Parathyroid adenoma (tissue), 2 donors: ENCODE results near the gene SPIN3.
"Not testable (repeated sequence)": the region's sequence is repeated elsewhere in the genome, so short reads cannot be mapped to it uniquely, and the experiment has no call there.

Experiments
- H2AFZ ChIP-seq: fragments of 300-600 bp; sonication (generic); one replicate; pipeline ENCODE4 v1.7.0; 2017; ENCODE audit warnings: antibody characterized with exemption, mild to moderate bottlenecking
- H3K27ac ChIP-seq: fragments of 300-600 bp; sonication (generic); one replicate; pipeline ENCODE4 v1.7.0; 2017
- H3K27me3 ChIP-seq: fragments of 300-600 bp; sonication (generic); one replicate; pipeline ENCODE4 v1.7.0; 2017; ENCODE audit warnings: low read length; ENCODE audit not compliant: control insufficient read depth, insufficient read depth
- H3K36me3 ChIP-seq: fragments of 300-600 bp; sonication (generic); one replicate; pipeline ENCODE4 v1.7.0; 2017; ENCODE audit warnings: low read length; ENCODE audit not compliant: control insufficient read depth, insufficient read depth
- H3K4me1 ChIP-seq: fragments of 300-600 bp; sonication (generic); one replicate; pipeline ENCODE4 v1.7.0; 2017; ENCODE audit warnings: control low read depth
- H3K4me2 ChIP-seq: fragments of 300-600 bp; sonication (generic); one replicate; pipeline ENCODE4 v1.7.0; 2017; ENCODE audit warnings: low read length
- H3K4me3 ChIP-seq: fragments of 300-600 bp; sonication (generic); one replicate; pipeline ENCODE4 v1.7.0; 2017; ENCODE audit warnings: low read depth, low read length
- H3K79me2 ChIP-seq: fragments of 300-600 bp; sonication (generic); one replicate; pipeline ENCODE4 v1.7.0; 2017; ENCODE audit warnings: control low read depth
- H3K9ac ChIP-seq: fragments of 300-600 bp; sonication (generic); one replicate; pipeline ENCODE4 v1.7.0; 2017; ENCODE audit warnings: mild to moderate bottlenecking
- H3K9me3 ChIP-seq: fragments of 300-600 bp; sonication (generic); one replicate; pipeline ENCODE4 v1.7.0; 2017; ENCODE audit warnings: low read length; ENCODE audit not compliant: control insufficient read depth
- TF ChIP-seq, protein P1 (sequence below): fragments of 300-600 bp; sonication (generic); IDR thresholded peaks from one replicate; pipeline ENCODE4 v1.7.0; 2017; ENCODE audit warnings: antibody characterized with exemption, mild to moderate bottlenecking
- donor health status: primary hyperparathyroidism.

SPIN3 gene

DNA sequence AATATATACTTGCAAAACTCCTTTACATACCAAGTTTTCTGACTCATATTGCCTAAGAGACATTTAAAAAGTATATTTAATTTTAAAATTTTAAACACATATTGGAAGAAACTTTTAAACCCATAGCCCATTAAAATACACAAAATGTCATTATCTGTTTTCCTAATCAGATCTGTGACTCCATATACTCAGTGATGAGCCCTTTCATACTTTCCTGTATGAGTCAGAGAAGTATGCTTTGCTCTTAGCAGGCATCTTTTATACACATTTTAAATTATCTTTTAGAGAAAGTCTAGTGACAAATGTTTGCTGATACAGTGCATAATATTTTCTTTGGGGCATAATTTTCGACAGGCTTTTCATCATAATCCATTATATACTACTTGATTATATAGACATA, 26.4 kb downstream of the SPIN3 start:
- no peak overlapping the region for H2AFZ ChIP-seq
- no peak overlapping the region for H3K4me2 ChIP-seq
- H3K27me3 ChIP-seq, result no peaks in the 10 kb centered on the region
- H3K9ac ChIP-seq, result no peak overlapping the region
- H3K36me3 ChIP-seq, result no peaks in the 10 kb centered on the region
- H3K27ac ChIP-seq, result no peak overlapping the region
- H3K4me1 ChIP-seq, result no peaks in the 10 kb centered on the region
- H3K79me2 ChIP-seq, result no peaks in the 10 kb centered on the region
- TF ChIP-seq, protein P1, sequence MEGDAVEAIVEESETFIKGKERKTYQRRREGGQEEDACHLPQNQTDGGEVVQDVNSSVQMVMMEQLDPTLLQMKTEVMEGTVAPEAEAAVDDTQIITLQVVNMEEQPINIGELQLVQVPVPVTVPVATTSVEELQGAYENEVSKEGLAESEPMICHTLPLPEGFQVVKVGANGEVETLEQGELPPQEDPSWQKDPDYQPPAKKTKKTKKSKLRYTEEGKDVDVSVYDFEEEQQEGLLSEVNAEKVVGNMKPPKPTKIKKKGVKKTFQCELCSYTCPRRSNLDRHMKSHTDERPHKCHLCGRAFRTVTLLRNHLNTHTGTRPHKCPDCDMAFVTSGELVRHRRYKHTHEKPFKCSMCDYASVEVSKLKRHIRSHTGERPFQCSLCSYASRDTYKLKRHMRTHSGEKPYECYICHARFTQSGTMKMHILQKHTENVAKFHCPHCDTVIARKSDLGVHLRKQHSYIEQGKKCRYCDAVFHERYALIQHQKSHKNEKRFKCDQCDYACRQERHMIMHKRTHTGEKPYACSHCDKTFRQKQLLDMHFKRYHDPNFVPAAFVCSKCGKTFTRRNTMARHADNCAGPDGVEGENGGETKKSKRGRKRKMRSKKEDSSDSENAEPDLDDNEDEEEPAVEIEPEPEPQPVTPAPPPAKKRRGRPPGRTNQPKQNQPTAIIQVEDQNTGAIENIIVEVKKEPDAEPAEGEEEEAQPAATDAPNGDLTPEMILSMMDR, result no peak
- H3K4me3 ChIP-seq, result no peak overlapping the region
- no peaks in the 10 kb centered on the region for H3K9me3 ChIP-seq

DNA sequence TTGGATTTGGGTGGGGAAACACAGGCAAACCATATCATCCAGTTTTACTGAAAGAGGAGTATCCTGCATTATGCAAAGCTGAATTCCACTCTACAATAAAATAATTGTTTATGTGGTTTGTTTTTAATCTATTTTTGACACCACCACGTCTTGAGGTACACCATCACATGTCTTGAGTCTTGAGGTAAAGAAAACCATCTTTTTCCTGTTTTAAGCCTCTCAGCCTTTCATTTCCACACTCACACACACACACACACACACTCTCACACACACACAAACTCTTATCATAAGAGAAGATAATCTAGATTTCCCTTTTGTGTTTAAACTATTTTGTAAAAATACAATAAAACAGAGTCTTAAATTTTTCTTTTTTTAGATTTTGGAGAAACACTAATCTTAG, 32.0 kb downstream of the SPIN3 start:
- H3K27ac ChIP-seq, result no peak overlapping the region
- no peaks in the 10 kb centered on the region for H3K36me3 ChIP-seq
- no peak overlapping the region for H2AFZ ChIP-seq
- no peak overlapping the region for H3K9ac ChIP-seq
- no peaks in the 10 kb centered on the region for H3K9me3 ChIP-seq
- TF ChIP-seq, protein P1, result no peak
- no peaks in the 10 kb centered on the region for H3K79me2 ChIP-seq
- H3K4me1 ChIP-seq, result no peaks in the 10 kb centered on the region
- no peak overlapping the region for H3K4me3 ChIP-seq
- H3K4me2 ChIP-seq, result no peak overlapping the region
- no peaks in the 10 kb centered on the region for H3K27me3 ChIP-seq

DNA sequence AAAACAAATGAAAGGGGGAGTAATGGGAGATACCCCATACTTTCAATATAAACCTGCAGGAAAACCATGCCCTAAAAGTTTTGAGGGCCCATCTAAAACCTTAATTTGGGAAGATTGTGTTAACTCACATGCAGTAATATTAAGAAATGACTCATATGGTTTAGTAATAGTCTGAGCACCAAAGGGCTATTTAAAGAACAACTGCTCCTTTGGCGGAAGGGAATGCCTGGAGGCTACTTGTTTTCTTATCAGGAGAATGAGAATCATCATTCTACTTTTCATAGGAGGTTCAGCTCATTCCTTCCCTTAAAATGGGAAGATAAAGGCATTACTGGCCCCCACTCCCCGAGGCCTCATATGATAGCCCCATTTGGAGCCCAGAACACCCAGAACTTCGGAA, 47.6 kb downstream of the SPIN3 start:
- TF ChIP-seq, protein P1, result no peak
- no peaks in the 10 kb centered on the region for H3K9me3 ChIP-seq
- no peak overlapping the region for H3K4me3 ChIP-seq
- H3K27me3 ChIP-seq, result no peaks in the 10 kb centered on the region
- no peaks in the 10 kb centered on the region for H3K4me1 ChIP-seq
- no peak overlapping the region for H3K4me2 ChIP-seq
- H2AFZ ChIP-seq, result no peak overlapping the region
- H3K9ac ChIP-seq, result no peak overlapping the region
- H3K79me2 ChIP-seq, result no peaks in the 10 kb centered on the region
- H3K27ac ChIP-seq, result no peak overlapping the region
- H3K36me3 ChIP-seq, result no peaks in the 10 kb centered on the region

DNA sequence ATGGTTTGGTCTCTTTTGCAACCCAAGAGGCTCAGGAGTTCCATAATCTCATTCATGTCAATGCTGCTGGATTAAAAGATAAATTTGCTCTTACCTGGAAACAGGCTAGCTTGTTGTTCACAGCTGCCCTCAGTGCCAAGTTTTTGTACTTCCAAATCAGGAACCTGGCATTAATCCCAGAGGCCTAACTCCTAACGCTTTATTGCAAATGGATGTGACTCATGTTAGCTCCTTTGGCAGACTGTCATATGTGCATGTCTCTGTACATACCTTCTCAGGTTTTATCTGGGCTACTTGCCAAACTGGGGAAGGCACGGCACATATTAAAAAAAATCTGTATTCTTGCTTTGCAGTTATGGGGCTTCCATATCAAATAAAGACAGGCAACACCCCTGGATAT, 49.1 kb downstream of the SPIN3 start:
- H3K27me3 ChIP-seq, H2AFZ ChIP-seq, H3K4me3 ChIP-seq, H3K36me3 ChIP-seq, H3K79me2 ChIP-seq, H3K4me2 ChIP-seq, H3K27ac ChIP-seq, H3K9ac ChIP-seq, H3K4me1 ChIP-seq, H3K9me3 ChIP-seq: not testable (repeated sequence)

GRCh38 chrX:56945226-56945625, 50.1 kb downstream of the SPIN3 start:
- H3K9me3 ChIP-seq, H3K36me3 ChIP-seq, H3K9ac ChIP-seq, H3K4me3 ChIP-seq, H3K27me3 ChIP-seq, H3K4me2 ChIP-seq, H3K27ac ChIP-seq, H2AFZ ChIP-seq, H3K79me2 ChIP-seq, H3K4me1 ChIP-seq: not testable (repeated sequence)

GRCh38 chrX:56943264-56943663, 52.1 kb downstream of the SPIN3 start:
- Histone ChIP-seq H3K27ac (no peak overlapping the region), H3K4me3 (no peak overlapping the region), H3K79me2 (no peaks in the 10 kb centered on the region), H3K27me3 (no peaks in the 10 kb centered on the region), H3K36me3 (no peaks in the 10 kb centered on the region), H2AFZ (no peak overlapping the region), H3K9me3 (no peaks in the 10 kb centered on the region), H3K4me1 (no peaks in the 10 kb centered on the region), H3K4me2 (no peak overlapping the region), H3K9ac (no peak overlapping the region)
- TF ChIP-seq, protein P1, result no peak
